ENCODE results near the gene MRNIP.

MRNIP gene

DNA sequence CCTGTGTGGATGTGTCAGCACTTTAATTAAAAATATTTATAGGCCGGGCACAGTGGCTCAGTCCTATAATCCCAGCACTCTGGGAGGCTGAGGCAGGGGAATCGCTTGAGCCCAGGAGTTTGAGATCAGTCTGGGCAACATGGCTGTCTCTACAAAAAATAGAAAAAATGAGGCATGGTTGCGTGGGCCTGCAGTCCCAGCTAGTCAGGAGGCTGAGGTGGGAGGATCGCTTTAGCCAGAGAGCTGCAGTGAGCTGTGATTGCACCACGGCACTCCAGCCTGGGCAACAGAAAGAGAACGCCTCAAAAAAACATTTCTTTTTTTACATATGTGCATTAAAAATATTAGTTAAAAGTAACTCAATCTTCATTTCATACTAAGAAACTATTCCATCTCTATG, 42.8 kb upstream of the MRNIP start:
- H3K4me3 ChIP-seq (ENCODE audit: low read depth in 1 of 2, low read length in 2 of 2): no peak overlapping the region
- H3K9me3 ChIP-seq (ENCODE audit: control insufficient read depth in 1 of 2, low read length in 2 of 2): no peaks in the 10 kb centered on the region
- H3K9ac ChIP-seq (ENCODE audit: low read depth in 1 of 2, low read length in 2 of 2): no peak overlapping the region
- H3K36me3 ChIP-seq (ENCODE audit: control insufficient read depth in 1 of 2, insufficient read depth in 2 of 2, low read length in 2 of 2): peaks cover 11 to 64% of the 10 kb centered on the region in 2 donors
- H3K27me3 ChIP-seq (ENCODE audit: control insufficient read depth in 1 of 2, insufficient read depth in 2 of 2, low read length in 2 of 2): no peaks in the 10 kb centered on the region
- peaks cover 4 to 5% of the 10 kb centered on the region in 2 donors for H3K4me1 ChIP-seq (ENCODE audit: control insufficient read depth in 1 of 2, insufficient read depth in 2 of 2, low read length in 2 of 2)
- H3K27ac ChIP-seq (ENCODE audit: low read depth, low read length): no peak overlapping the region

DNA sequence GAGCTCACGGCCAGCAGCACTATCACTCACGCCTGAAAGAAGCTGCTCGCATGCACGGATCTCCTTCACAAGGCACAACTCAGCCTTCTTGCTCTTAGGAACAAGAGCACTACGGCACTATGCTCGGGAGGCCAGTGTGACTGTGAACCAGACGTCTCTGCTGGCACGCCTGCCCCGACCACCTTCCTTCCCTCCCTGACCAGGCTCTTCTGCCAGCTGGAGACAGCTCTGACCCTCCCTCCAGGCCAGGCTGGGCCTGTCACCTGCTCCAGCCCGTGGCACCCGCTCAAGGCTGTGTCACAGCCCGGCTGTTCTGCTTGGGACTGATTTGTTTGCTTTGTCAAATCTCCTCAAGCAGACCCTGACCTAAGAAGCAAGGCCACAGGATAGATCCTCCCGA, 42.1 kb upstream of the MRNIP start:
- peaks cover 11 to 67% of the 10 kb centered on the region in 2 donors for H3K36me3 ChIP-seq (ENCODE audit: control insufficient read depth in 1 of 2, insufficient read depth in 2 of 2, low read length in 2 of 2)
- no peaks in the 10 kb centered on the region for H3K9me3 ChIP-seq (ENCODE audit: control insufficient read depth in 1 of 2, low read length in 2 of 2)
- no peaks in the 10 kb centered on the region for H3K27me3 ChIP-seq (ENCODE audit: control insufficient read depth in 1 of 2, insufficient read depth in 2 of 2, low read length in 2 of 2)
- H3K4me3 ChIP-seq (ENCODE audit: low read depth in 1 of 2, low read length in 2 of 2): no peak overlapping the region
- no peak overlapping the region for H3K27ac ChIP-seq (ENCODE audit: low read depth, low read length)
- no peak overlapping the region for H3K9ac ChIP-seq (ENCODE audit: low read depth in 1 of 2, low read length in 2 of 2)
- no peaks in the 10 kb centered on the region for H3K4me1 ChIP-seq (ENCODE audit: control insufficient read depth in 1 of 2, insufficient read depth in 2 of 2, low read length in 2 of 2)

- H3K4me3 ChIP-seq (ENCODE audit: low read depth in 1 of 2, low read length in 2 of 2): no peak overlapping the region
- no peak overlapping the region for H3K27ac ChIP-seq (ENCODE audit: low read depth, low read length)
- no peaks in the 10 kb centered on the region for H3K27me3 ChIP-seq (ENCODE audit: control insufficient read depth in 1 of 2, insufficient read depth in 2 of 2, low read length in 2 of 2)
- no peaks in the 10 kb centered on the region for H3K9me3 ChIP-seq (ENCODE audit: control insufficient read depth in 1 of 2, low read length in 2 of 2)
- H3K9ac ChIP-seq (ENCODE audit: low read depth in 1 of 2, low read length in 2 of 2): no peak overlapping the region
- no peaks in the 10 kb centered on the region for H3K4me1 ChIP-seq (ENCODE audit: control insufficient read depth in 1 of 2, insufficient read depth in 2 of 2, low read length in 2 of 2)
- peaks cover 14 to 72% of the 10 kb centered on the region in 2 donors for H3K36me3 ChIP-seq (ENCODE audit: control insufficient read depth in 1 of 2, insufficient read depth in 2 of 2, low read length in 2 of 2)
These were observed 41.6 kb upstream of the MRNIP start for GRCh38 chr5:179900206-179900605.

- Histone ChIP-seq H3K27ac (ENCODE audit: low read depth, low read length) (no peak overlapping the region), H3K36me3 (ENCODE audit: control insufficient read depth in 1 of 2, insufficient read depth in 2 of 2, low read length in 2 of 2) (peaks cover 35 to 84% of the 10 kb centered on the region in 2 donors), H3K9ac (ENCODE audit: low read depth in 1 of 2, low read length in 2 of 2) (no peak overlapping the region), H3K4me1 (ENCODE audit: control insufficient read depth in 1 of 2, insufficient read depth in 2 of 2, low read length in 2 of 2) (no peaks in the 10 kb centered on the region), H3K4me3 (ENCODE audit: low read depth in 1 of 2, low read length in 2 of 2) (no peak overlapping the region), H3K27me3 (ENCODE audit: control insufficient read depth in 1 of 2, insufficient read depth in 2 of 2, low read length in 2 of 2) (no peaks in the 10 kb centered on the region), H3K9me3 (ENCODE audit: control insufficient read depth in 1 of 2, low read length in 2 of 2) (no peaks in the 10 kb centered on the region)
These were observed 37.2 kb upstream of the MRNIP start for GRCh38 chr5:179895861-179896260.

- H3K4me3 ChIP-seq (ENCODE audit: low read depth in 1 of 2, low read length in 2 of 2): no peak overlapping the region
- no peak overlapping the region for H3K9ac ChIP-seq (ENCODE audit: low read depth in 1 of 2, low read length in 2 of 2)
- no peak overlapping the region for H3K27ac ChIP-seq (ENCODE audit: low read depth, low read length)
- peaks cover 44 to 84% of the 10 kb centered on the region in 2 donors for H3K36me3 ChIP-seq (ENCODE audit: control insufficient read depth in 1 of 2, insufficient read depth in 2 of 2, low read length in 2 of 2)
- no peaks in the 10 kb centered on the region for H3K4me1 ChIP-seq (ENCODE audit: control insufficient read depth in 1 of 2, insufficient read depth in 2 of 2, low read length in 2 of 2)
- no peaks in the 10 kb centered on the region for H3K9me3 ChIP-seq (ENCODE audit: control insufficient read depth in 1 of 2, low read length in 2 of 2)
- no peaks in the 10 kb centered on the region for H3K27me3 ChIP-seq (ENCODE audit: control insufficient read depth in 1 of 2, insufficient read depth in 2 of 2, low read length in 2 of 2)
These were observed 35.6 kb upstream of the MRNIP start for GRCh38 chr5:179893958-179894895.

- Histone ChIP-seq H3K27me3 (ENCODE audit: control insufficient read depth in 1 of 2, insufficient read depth in 2 of 2, low read length in 2 of 2) (no peaks in the 10 kb centered on the region), H3K9me3 (ENCODE audit: control insufficient read depth in 1 of 2, low read length in 2 of 2) (no peaks in the 10 kb centered on the region), H3K27ac (ENCODE audit: low read depth, low read length) (no peak overlapping the region), H3K4me1 (ENCODE audit: control insufficient read depth in 1 of 2, insufficient read depth in 2 of 2, low read length in 2 of 2) (no peaks in the 10 kb centered on the region), H3K36me3 (ENCODE audit: control insufficient read depth in 1 of 2, insufficient read depth in 2 of 2, low read length in 2 of 2) (peaks cover 44 to 85% of the 10 kb centered on the region in 2 donors), H3K9ac (ENCODE audit: low read depth in 1 of 2, low read length in 2 of 2) (no peak overlapping the region), H3K4me3 (ENCODE audit: low read depth in 1 of 2, low read length in 2 of 2) (no peak overlapping the region)
These were observed 34.7 kb upstream of the MRNIP start for GRCh38 chr5:179893076-179893957.

DNA sequence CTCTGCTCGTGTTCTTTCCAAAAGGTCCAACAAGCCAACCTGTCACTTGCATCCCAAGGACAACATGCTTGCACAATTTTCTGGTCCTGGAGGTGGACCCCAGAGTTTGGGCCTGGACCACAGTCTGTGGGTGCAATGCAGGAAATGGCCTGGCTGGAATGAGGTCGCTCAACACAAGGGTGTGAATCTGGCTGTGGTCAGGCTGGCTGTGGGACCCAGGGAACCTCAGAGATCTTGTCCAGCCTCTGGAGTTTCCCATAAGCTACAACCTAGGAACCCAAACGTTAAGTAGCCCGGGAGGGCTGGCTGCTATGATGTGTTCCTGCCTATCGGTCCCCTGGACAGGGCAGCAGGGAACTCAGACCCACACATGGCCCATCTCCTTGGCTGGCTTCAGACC, 33.6 kb upstream of the MRNIP start:
- H3K4me1 ChIP-seq (ENCODE audit: control insufficient read depth in 1 of 2, insufficient read depth in 2 of 2, low read length in 2 of 2): no peaks in the 10 kb centered on the region
- H3K4me3 ChIP-seq (ENCODE audit: low read depth in 1 of 2, low read length in 2 of 2): no peak overlapping the region
- H3K9me3 ChIP-seq (ENCODE audit: control insufficient read depth in 1 of 2, low read length in 2 of 2): no peaks in the 10 kb centered on the region
- H3K36me3 ChIP-seq (ENCODE audit: control insufficient read depth in 1 of 2, insufficient read depth in 2 of 2, low read length in 2 of 2): peaks cover 53 to 88% of the 10 kb centered on the region in 2 donors
- no peaks in the 10 kb centered on the region for H3K27me3 ChIP-seq (ENCODE audit: control insufficient read depth in 1 of 2, insufficient read depth in 2 of 2, low read length in 2 of 2)
- no peak overlapping the region for H3K27ac ChIP-seq (ENCODE audit: low read depth, low read length)
- H3K9ac ChIP-seq (ENCODE audit: low read depth in 1 of 2, low read length in 2 of 2): no peak overlapping the region

DNA sequence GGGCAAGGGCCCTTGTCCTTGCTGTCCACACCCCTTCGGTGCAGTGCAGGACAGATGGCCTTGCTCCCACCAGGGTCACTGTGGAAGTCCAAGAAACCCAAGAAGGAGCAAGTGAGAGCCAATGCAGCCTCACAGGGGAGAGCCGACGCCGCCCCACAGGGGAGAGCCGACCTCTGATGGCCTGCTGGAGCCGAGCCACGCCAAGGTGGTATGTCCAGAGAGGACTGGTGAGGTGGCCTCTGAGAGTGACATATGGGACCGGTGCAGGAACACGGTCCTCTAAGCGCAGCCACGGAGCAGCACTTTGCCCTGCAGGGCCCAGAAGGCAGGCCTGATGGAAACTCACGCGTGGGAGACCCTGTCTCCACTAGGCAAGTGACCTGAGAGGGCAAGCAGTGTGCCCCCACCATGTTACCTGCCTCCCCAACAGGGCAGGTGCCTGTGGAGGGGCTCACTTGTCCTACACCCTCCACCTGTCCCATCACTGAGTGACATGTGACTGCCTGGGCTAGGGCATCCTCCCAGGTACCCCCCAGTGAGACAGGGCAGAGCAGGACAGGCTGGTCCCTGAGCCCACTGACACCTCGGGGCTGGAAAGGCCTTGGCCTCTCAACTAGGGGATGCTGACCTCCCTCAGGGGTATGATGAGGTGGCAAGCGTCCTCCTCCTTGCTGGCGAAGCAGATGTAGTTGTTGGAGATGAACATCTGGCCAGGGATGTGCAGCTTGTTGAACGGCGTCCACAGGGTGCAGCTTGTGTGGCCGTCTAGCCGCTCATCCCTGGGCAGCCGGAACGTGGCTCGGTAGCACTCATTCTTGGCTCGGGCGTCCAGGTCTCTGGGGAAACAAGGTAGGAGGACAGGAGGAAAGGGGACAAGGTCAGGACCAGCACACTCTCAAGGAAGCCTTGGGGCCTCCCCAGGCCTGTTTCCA, 32.4 kb upstream of the MRNIP start:
- H3K27me3 ChIP-seq (ENCODE audit: control insufficient read depth in 1 of 2, insufficient read depth in 2 of 2, low read length in 2 of 2): no peaks in the 10 kb centered on the region
- no peak overlapping the region for H3K9ac ChIP-seq (ENCODE audit: low read depth in 1 of 2, low read length in 2 of 2)
- peaks cover 60 to 96% of the 10 kb centered on the region in 2 donors for H3K36me3 ChIP-seq (ENCODE audit: control insufficient read depth in 1 of 2, insufficient read depth in 2 of 2, low read length in 2 of 2)
- H3K27ac ChIP-seq (ENCODE audit: low read depth, low read length): no peak overlapping the region
- no peaks in the 10 kb centered on the region for H3K9me3 ChIP-seq (ENCODE audit: control insufficient read depth in 1 of 2, low read length in 2 of 2)
- H3K4me1 ChIP-seq (ENCODE audit: control insufficient read depth in 1 of 2, insufficient read depth in 2 of 2, low read length in 2 of 2): no peaks in the 10 kb centered on the region
- H3K4me3 ChIP-seq (ENCODE audit: low read depth in 1 of 2, low read length in 2 of 2): no peak overlapping the region

- Histone ChIP-seq H3K9ac (ENCODE audit: low read depth in 1 of 2, low read length in 2 of 2) (no peak overlapping the region), H3K36me3 (ENCODE audit: control insufficient read depth in 1 of 2, insufficient read depth in 2 of 2, low read length in 2 of 2) (peaks cover 65 to 94% of the 10 kb centered on the region in 2 donors), H3K27ac (ENCODE audit: low read depth, low read length) (no peak overlapping the region), H3K4me3 (ENCODE audit: low read depth in 1 of 2, low read length in 2 of 2) (no peak overlapping the region), H3K4me1 (ENCODE audit: control insufficient read depth in 1 of 2, insufficient read depth in 2 of 2, low read length in 2 of 2) (no peaks in the 10 kb centered on the region), H3K27me3 (ENCODE audit: control insufficient read depth in 1 of 2, insufficient read depth in 2 of 2, low read length in 2 of 2) (no peaks in the 10 kb centered on the region), H3K9me3 (ENCODE audit: control insufficient read depth in 1 of 2, low read length in 2 of 2) (no peaks in the 10 kb centered on the region)
These were observed 31.3 kb upstream of the MRNIP start for GRCh38 chr5:179889885-179890284.

Measured in duodenal mucosa (tissue), 2 donors.